Esophagus (tissue), 2 donors: Measurements from ENCODE around the gene REXO4. TPM values are rescaled to one million over a fixed set of nuclear protein-coding genes. Genes with fewer than 3 reads are reported as not detected.

Experiments used
- H3K27ac ChIP-seq, 2 donors: one replicate each; pipeline ENCODE4 v1.5.1; 2013; ENCODE audit warnings: low read depth in 2 of 2, mild to moderate bottlenecking in 2 of 2, inconsistent platforms in 1 of 2, low read length in 1 of 2, moderate library complexity in 1 of 2
- H3K27me3 ChIP-seq, 2 donors: one replicate each; pipeline ENCODE4 v1.6.1; 2013; ENCODE audit warnings: low read length in 2 of 2, control low read depth in 1 of 2, mild to moderate bottlenecking in 1 of 2; ENCODE audit not compliant: insufficient read depth in 2 of 2, control insufficient read depth in 1 of 2
- H3K36me3 ChIP-seq, 2 donors: one replicate each; pipeline ENCODE4 v1.6.1; 2013; ENCODE audit warnings: low read length in 1 of 2; ENCODE audit not compliant: control insufficient read depth in 2 of 2, insufficient read depth in 2 of 2
- H3K4me1 ChIP-seq, 2 donors: one replicate each; pipeline ENCODE4 v1.6.1; 2013; ENCODE audit warnings: low read length in 1 of 2; ENCODE audit not compliant: control insufficient read depth in 2 of 2, insufficient read depth in 2 of 2
- H3K4me3 ChIP-seq, 2 donors: one replicate each; pipeline ENCODE4 v1.5.1; 2013; ENCODE audit warnings: low read length in 2 of 2, mild to moderate bottlenecking in 2 of 2, low read depth in 1 of 2, moderate library complexity in 1 of 2
- H3K9me3 ChIP-seq, 2 donors: one replicate each; pipeline ENCODE4 v1.6.1; 2013; ENCODE audit warnings: mild to moderate bottlenecking in 2 of 2, low read depth in 1 of 2, low read length in 1 of 2, moderate library complexity in 1 of 2; ENCODE audit not compliant: control insufficient read depth in 2 of 2, insufficient read depth in 1 of 2
- whole genome bisulfite sequencing, 2 donors: extraction: QIAGEN DNeasy Blood & Tissue Kit; methylation state at CpG; one replicate each; pipeline ENCODE4 v1.1.7; 2013; 5-methylcytosine and 5-hydroxymethylcytosine counted together
- polyA plus RNA-seq, 2 donors: library from polyadenylated mRNA; stranded (reverse); fragments of 200-250 nt; gene quantifications; one replicate each; pipeline ENCODE4 v1.2.3, GENCODE V29; 2013
- donor health status: healthy with polysubstance abuse.
- donor health status: Bipolar disorder and iron deficiency.

The REXO4 gene
- polyA plus RNA-seq, 2 donors: 10.6 to 15.2 TPM

- Histone ChIP-seq H3K27me3 (no peaks in the 10 kb centered on the region), H3K4me3 (no peak overlapping the region), H3K36me3 (peaks cover 0 to 3% of the 10 kb centered on the region in 2 donors), H3K9me3 (no peaks in the 10 kb centered on the region), H3K4me1 (peaks cover 0 to 5% of the 10 kb centered on the region in 2 donors), H3K27ac (no peak overlapping the region)
- 88 to 91% methylated on average over 22 of the region's 22 CpGs for WGBS, 2 donors
Measured at GRCh38 chr9:133425049-133425632, 7.3 kb upstream of the REXO4 start.

GRCh38 chr9:133424187-133424586, 6.4 kb upstream of the REXO4 start:
- Histone ChIP-seq H3K4me1 (peaks cover 0 to 5% of the 10 kb centered on the region in 2 donors), H3K4me3 (no peak overlapping the region)
- WGBS, 2 donors: 93 to 94% methylated on average over 12 of the region's 12 CpGs

GRCh38 chr9:133423216-133423615, 5.4 kb upstream of the REXO4 start:
- Histone ChIP-seq H3K4me1 (no peaks in the 10 kb centered on the region), H3K27ac (no peak overlapping the region), H3K27me3 (no peaks in the 10 kb centered on the region)

More at GRCh38 chr9:133424187-133424586, 6.4 kb upstream of the REXO4 start:
- peaks cover 0 to 3% of the 10 kb centered on the region in 2 donors for H3K36me3 ChIP-seq
- no peak overlapping the region for H3K27ac ChIP-seq
- no peaks in the 10 kb centered on the region for H3K9me3 ChIP-seq
- no peaks in the 10 kb centered on the region for H3K27me3 ChIP-seq

GRCh38 chr9:133421615-133422542, 4.1 kb upstream of the REXO4 start, which contains the start of gene ADAMTS13:
TSS of gene ADAMTS13 (plus strand) at chr9:133422367. CDS start at chr9:133422444, 77 bp downstream.
- peaks cover 0 to 3% of the 10 kb centered on the region in 2 donors for H3K36me3 ChIP-seq
- H3K27me3 ChIP-seq: no peaks in the 10 kb centered on the region
- no peak within 1 kb of the TSS for H3K27ac ChIP-seq
- H3K9me3 ChIP-seq: no peaks in the 10 kb centered on the region
- H3K4me1 ChIP-seq: peaks cover 0 to under 1% of the 10 kb centered on the region in 2 donors
- H3K4me3 ChIP-seq: no peak within 1 kb of the TSS
- WGBS, 2 donors: 52 to 64% methylated on average over 23 of the region's 23 CpGs

More at GRCh38 chr9:133423216-133423615, 5.4 kb upstream of the REXO4 start:
- WGBS, 2 donors: 56 to 73% methylated on average over 3 of the region's 3 CpGs
- peaks cover 0 to 3% of the 10 kb centered on the region in 2 donors for H3K36me3 ChIP-seq
- no peak overlapping the region for H3K4me3 ChIP-seq
- no peaks in the 10 kb centered on the region for H3K9me3 ChIP-seq

GRCh38 chr9:133420392-133420827, 2.6 kb upstream of the REXO4 start:
- H3K27me3 ChIP-seq: no peaks in the 10 kb centered on the region
- H3K4me1 ChIP-seq: peaks cover 5 to 7% of the 10 kb centered on the region in 2 donors
- H3K4me3 ChIP-seq: no peak overlapping the region
- 62 to 64% methylated on average over 5 of the region's 5 CpGs for WGBS, 2 donors
- H3K9me3 ChIP-seq: no peaks in the 10 kb centered on the region
- H3K36me3 ChIP-seq: peaks cover 0 to 2% of the 10 kb centered on the region in 2 donors
- H3K27ac ChIP-seq: no peak overlapping the region

GRCh38 chr9:133419005-133419404, 1.2 kb upstream of the REXO4 start:
- H3K4me1 ChIP-seq: peaks cover 8 to 9% of the 10 kb centered on the region in 2 donors
- no peak overlapping the region for H3K4me3 ChIP-seq
- WGBS, 2 donors: 55 to 75% methylated on average over 13 of the region's 13 CpGs
- H3K27ac ChIP-seq: peak overlapping the region in 1 of 2 donors; percentile 90
- H3K9me3 ChIP-seq: no peaks in the 10 kb centered on the region
- H3K27me3 ChIP-seq: no peaks in the 10 kb centered on the region
- peaks cover 3 to 11% of the 10 kb centered on the region in 2 donors for H3K36me3 ChIP-seq

- peaks cover 9 to 11% of the 10 kb centered on the region in 2 donors for H3K4me1 ChIP-seq
- H3K27ac ChIP-seq: no peak overlapping the region
Measured at GRCh38 chr9:133415170-133415569, 2.6 kb downstream of the REXO4 start.

GRCh38 chr9:133408042-133408441, 9.8 kb downstream of the REXO4 start:
- 89 to 90% methylated on average over 1 of the region's 1 CpG for WGBS, 2 donors
- H3K36me3 ChIP-seq: peaks cover 14 to 57% of the 10 kb centered on the region in 2 donors

More at GRCh38 chr9:133415170-133415569, 2.6 kb downstream of the REXO4 start:
- WGBS, 2 donors: 73 to 80% methylated on average over 1 of the region's 1 CpG
- no peaks in the 10 kb centered on the region for H3K27me3 ChIP-seq
- no peak overlapping the region for H3K4me3 ChIP-seq
- no peaks in the 10 kb centered on the region for H3K9me3 ChIP-seq
- peaks cover 16 to 35% of the 10 kb centered on the region in 2 donors for H3K36me3 ChIP-seq

GRCh38 chr9:133406480-133407307, 11.1 kb downstream of the REXO4 start:
- Histone ChIP-seq H3K36me3 (peaks cover 14 to 51% of the 10 kb centered on the region in 2 donors), H3K4me3 (no peak overlapping the region), H3K27me3 (no peaks in the 10 kb centered on the region), H3K27ac (no peak overlapping the region), H3K4me1 (peaks cover 0 to 5% of the 10 kb centered on the region in 2 donors), H3K9me3 (no peaks in the 10 kb centered on the region)
- 53 to 56% methylated on average over 24 of the region's 24 CpGs for WGBS, 2 donors

More at GRCh38 chr9:133408042-133408441, 9.8 kb downstream of the REXO4 start:
- Histone ChIP-seq H3K27ac (no peak overlapping the region), H3K4me1 (peaks cover 0 to 5% of the 10 kb centered on the region in 2 donors), H3K4me3 (no peak overlapping the region), H3K27me3 (no peaks in the 10 kb centered on the region), H3K9me3 (no peaks in the 10 kb centered on the region)
